Breast epithelium (tissue), 4 donors: Measurements from ENCODE around the gene CDHR3. TPM values are rescaled to one million over a fixed set of nuclear protein-coding genes. Genes with fewer than 3 reads are reported as not detected.

ENCODE experiments used
- DNase-seq, 2 donors: peaks; one replicate each; pipeline ENCODE4 v3.0.0-alpha.2; 2019; ENCODE audit warnings: low spot score in 2 of 2
- H3K27ac ChIP-seq, 2 donors: fragments of 200-600 bp; sonication (generic) in 1 of 2; one replicate each; pipeline ENCODE4 v1.5.1; 2016 to 2019; ENCODE audit warnings: mild to moderate bottlenecking in 1 of 2
- H3K27me3 ChIP-seq, 2 donors: fragments of 200-600 bp; sonication (generic) in 1 of 2; one replicate each; pipeline versions ENCODE4 v1.5.1 to v1.6.0; 2017 to 2019; ENCODE audit warnings: control low read depth in 1 of 2, mild to moderate bottlenecking in 1 of 2
- H3K36me3 ChIP-seq: fragments of 200-600 bp; one replicate; pipeline ENCODE4 v1.5.1; 2019
- H3K4me1 ChIP-seq, 2 donors: fragments of 200-600 bp; sonication (generic); one replicate each; pipeline ENCODE4 v1.5.1; 2016 to 2019; ENCODE audit warnings: control low read depth in 1 of 2
- H3K4me3 ChIP-seq, 3 donors: fragments of 200-600 bp; sonication (generic); 1 replicate in 2 of 3; 2 replicates in 1 of 3; pipeline ENCODE4 v1.5.1; 2016 to 2019; ENCODE audit warnings: mild to moderate bottlenecking in 3 of 3, moderate library complexity in 2 of 3
- H3K9me3 ChIP-seq, 2 donors: fragments of 200-600 bp; sonication (generic) in 1 of 2; one replicate each; pipeline ENCODE4 v1.5.1; 2016 to 2019; ENCODE audit warnings: control low read depth in 1 of 2
- POLR2A ChIP-seq: fragments of 450-650 bp; IDR thresholded peaks from one replicate; pipeline ENCODE4 v1.6.1; 2016; ENCODE audit warnings: antibody characterized with exemption, mild to moderate bottlenecking, moderate library complexity
- POLR2AphosphoS5 ChIP-seq, 3 donors: sonication (generic); formaldehyde crosslinking; IDR thresholded peaks; one replicate each; pipeline ENCODE4 v1.6.1; 2017; ENCODE audit warnings: antibody characterized with exemption in 3 of 3
- intact Hi-C: fragments of 100-400 bp; cut with DNase I; formaldehyde crosslinking; loops from one replicate; pipeline ENCODE4 v1.15.1; 2023; ENCODE audit warnings: low total_unique reads
- total RNA-seq, 3 donors: library from RNA; depleted of rRNA; stranded (reverse); fragments of >200 nt; gene quantifications; one replicate each; pipeline ENCODE4 v1.1.0, GENCODE V29; 2016
- TF ChIP-seq, protein P1 (sequence below), 3 donors: fragments of 450-650 bp; IDR thresholded peaks; one replicate each; pipeline ENCODE4 v1.5.1; 2016 to 2017; ENCODE audit warnings: antibody characterized with exemption in 3 of 3, mild to moderate bottlenecking in 3 of 3, moderate library complexity in 3 of 3

The CDHR3 gene
- total RNA-seq, 3 donors from 2014 or later = 4.6 to 8.8 (median 6.4) TPM

DNA sequence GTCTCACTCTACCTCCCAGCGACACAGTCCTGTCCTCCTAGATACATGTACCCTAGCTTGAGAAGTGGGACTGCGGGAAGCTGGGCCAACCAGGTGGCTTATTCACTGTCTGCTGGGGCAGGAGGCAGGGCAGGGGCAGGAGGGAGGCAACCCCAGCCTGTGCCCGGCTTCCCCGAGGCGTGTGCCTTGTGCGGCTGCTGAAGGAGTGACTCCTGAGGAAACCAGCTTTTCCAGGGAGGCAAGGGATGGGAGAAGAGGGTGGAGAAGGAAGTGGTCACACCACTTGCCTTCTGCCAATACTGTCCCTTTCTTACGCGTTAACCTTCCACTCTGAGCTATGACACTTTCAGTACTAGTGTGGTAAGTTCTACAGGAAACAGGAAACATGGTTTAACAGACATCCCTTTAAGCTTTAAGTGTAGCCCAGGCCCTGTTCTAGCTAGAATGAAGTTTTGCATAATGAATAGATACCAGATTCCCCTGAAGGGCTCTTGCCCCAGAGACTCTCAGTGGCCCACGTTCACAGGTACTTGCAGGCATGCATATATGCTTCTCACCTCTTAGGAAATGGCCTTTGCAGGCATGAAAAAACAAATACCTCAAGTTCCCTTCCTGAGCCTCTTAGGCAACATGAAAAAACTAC lies 108.4 kb downstream of the CDHR3 start:
- Histone ChIP-seq H3K36me3 (no peaks in the 10 kb centered on the region), H3K27ac (peak overlapping the region; percentile 88 to 89), H3K4me1 (peaks cover 0 to 2% of the 10 kb centered on the region in 2 donors), H3K4me3 (no peak overlapping the region), H3K27me3 (no peaks in the 10 kb centered on the region), H3K9me3 (no peaks in the 10 kb centered on the region)
- intact Hi-C loops = no loop called here
- peak; percentile 73 to 77 for DNase-seq
- TF ChIP-seq POLR2AphosphoS5 (IDR thresholded peaks at IDR 0.05) = peak in 2 of 3 donors; percentile 17 to 71
- TF ChIP-seq, protein P1, sequence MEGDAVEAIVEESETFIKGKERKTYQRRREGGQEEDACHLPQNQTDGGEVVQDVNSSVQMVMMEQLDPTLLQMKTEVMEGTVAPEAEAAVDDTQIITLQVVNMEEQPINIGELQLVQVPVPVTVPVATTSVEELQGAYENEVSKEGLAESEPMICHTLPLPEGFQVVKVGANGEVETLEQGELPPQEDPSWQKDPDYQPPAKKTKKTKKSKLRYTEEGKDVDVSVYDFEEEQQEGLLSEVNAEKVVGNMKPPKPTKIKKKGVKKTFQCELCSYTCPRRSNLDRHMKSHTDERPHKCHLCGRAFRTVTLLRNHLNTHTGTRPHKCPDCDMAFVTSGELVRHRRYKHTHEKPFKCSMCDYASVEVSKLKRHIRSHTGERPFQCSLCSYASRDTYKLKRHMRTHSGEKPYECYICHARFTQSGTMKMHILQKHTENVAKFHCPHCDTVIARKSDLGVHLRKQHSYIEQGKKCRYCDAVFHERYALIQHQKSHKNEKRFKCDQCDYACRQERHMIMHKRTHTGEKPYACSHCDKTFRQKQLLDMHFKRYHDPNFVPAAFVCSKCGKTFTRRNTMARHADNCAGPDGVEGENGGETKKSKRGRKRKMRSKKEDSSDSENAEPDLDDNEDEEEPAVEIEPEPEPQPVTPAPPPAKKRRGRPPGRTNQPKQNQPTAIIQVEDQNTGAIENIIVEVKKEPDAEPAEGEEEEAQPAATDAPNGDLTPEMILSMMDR (IDR thresholded peaks at IDR 0.05) = no peak

GRCh38 chr7:106071999-106072714 lies 109.1 kb downstream of the CDHR3 start:
- Histone ChIP-seq H3K4me1 (peaks cover 0 to 2% of the 10 kb centered on the region in 2 donors), H3K9me3 (no peaks in the 10 kb centered on the region), H3K4me3 (no peak overlapping the region), H3K36me3 (no peaks in the 10 kb centered on the region), H3K27ac (peak overlapping the region; percentile 88 to 89), H3K27me3 (no peaks in the 10 kb centered on the region)
- DNase-seq = no peak
- intact Hi-C loops = no loop called here
- TF ChIP-seq, protein P1 (IDR thresholded peaks at IDR 0.05) = no peak
- TF ChIP-seq POLR2AphosphoS5 (IDR thresholded peaks at IDR 0.05) (no peak), POLR2A (no peak)

DNA sequence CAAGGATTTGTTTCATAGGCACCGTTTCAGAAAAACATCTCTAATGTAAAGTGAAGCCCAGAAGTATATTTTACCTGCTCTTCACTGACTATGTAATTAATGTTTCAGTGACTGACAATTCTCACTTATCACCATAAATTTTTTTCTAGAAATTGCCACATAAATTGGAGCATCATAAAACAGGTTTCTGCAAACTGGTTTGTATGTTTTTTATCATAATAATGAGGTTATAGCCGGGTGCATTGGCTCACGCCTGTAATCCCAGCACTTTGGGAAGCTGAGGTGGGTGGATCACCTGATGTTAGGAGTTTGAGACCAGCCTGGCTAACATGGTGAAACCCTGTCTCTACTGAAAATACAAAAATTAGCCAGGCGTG lies 109.6 kb downstream of the CDHR3 start:
- TF ChIP-seq POLR2AphosphoS5 (IDR thresholded peaks at IDR 0.05) = no peak
- TF ChIP-seq, protein P1 (IDR thresholded peaks at IDR 0.05) = no peak
- peak overlapping the region; percentile 88 to 89 for H3K27ac ChIP-seq

DNA sequence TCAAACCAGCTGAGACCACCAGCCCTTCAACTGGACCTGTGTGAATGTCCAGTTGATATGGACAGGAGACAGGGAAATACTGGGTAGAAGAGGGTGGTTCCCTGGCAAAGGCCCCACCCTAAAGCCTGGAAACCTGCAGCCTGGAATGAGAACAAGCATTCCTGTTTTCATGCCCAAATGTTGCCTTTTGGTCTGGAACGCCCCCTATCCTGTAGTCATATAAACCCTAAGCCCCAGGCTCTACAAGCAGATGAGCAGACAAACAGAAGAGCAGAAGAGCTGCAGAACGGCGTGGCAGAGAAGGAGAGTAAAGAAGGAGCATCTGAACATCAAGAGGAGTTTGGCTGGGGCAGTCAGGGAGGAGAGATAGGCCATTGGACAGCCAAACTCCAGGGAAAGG lies 110.6 kb downstream of the CDHR3 start:
- Histone ChIP-seq H3K4me1 (peaks cover 0 to 2% of the 10 kb centered on the region in 2 donors), H3K4me3 (no peak overlapping the region), H3K27ac (no peak overlapping the region), H3K36me3 (no peaks in the 10 kb centered on the region), H3K9me3 (no peaks in the 10 kb centered on the region), H3K27me3 (no peaks in the 10 kb centered on the region)
- TF ChIP-seq POLR2AphosphoS5 (IDR thresholded peaks at IDR 0.05) = no peak
- TF ChIP-seq, protein P1 (IDR thresholded peaks at IDR 0.05) = no peak
- no peak for TF ChIP-seq POLR2A
- intact Hi-C loops = no loop called here
- no peak for DNase-seq

More for the DNA sequence above, 109.6 kb downstream of the CDHR3 start:
- no peaks in the 10 kb centered on the region for H3K36me3 ChIP-seq
- H3K4me1 ChIP-seq = peaks cover 0 to 2% of the 10 kb centered on the region in 2 donors
- H3K9me3 ChIP-seq = no peaks in the 10 kb centered on the region
- no peaks in the 10 kb centered on the region for H3K27me3 ChIP-seq
- DNase-seq = no peak
- intact Hi-C loops = no loop called here
- no peak overlapping the region for H3K4me3 ChIP-seq

DNA sequence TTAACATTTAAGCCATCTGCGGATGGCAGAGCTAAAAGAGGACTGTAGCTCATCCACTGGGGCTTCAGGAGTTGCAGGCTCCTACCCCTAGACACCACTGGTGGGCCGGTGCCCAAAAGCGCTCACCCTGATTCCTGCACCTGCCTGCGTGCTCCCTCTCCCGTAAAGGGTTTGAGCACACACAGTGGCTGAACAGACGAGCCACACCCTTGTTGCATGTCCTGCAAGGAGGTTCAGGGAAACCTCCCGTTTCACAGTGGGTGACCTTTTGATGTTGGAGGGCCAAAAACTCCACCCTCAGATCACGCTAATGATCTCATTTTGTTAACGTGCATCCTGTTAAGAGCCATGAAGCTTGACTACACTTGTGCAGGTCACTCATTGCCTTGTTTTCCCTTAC lies 111.2 kb downstream of the CDHR3 start:
- no peak for DNase-seq
- Histone ChIP-seq H3K36me3 (no peaks in the 10 kb centered on the region), H3K4me1 (peaks cover 0 to 2% of the 10 kb centered on the region in 2 donors), H3K27ac (no peak overlapping the region), H3K27me3 (no peaks in the 10 kb centered on the region), H3K9me3 (no peaks in the 10 kb centered on the region), H3K4me3 (no peak overlapping the region)
- intact Hi-C loops = no loop called here
- TF ChIP-seq, protein P1 (IDR thresholded peaks at IDR 0.05) = no peak
- TF ChIP-seq POLR2AphosphoS5 (IDR thresholded peaks at IDR 0.05) (no peak), POLR2A (no peak)
